A549 (cell line): ENCODE results near the gene FOSL2. TPM values are rescaled to one million over a fixed set of nuclear protein-coding genes. Genes with fewer than 3 reads are reported as not detected.

Source experiments
- ATAC-seq, 2 experiments: fragments of 200-7000 bp in 1 of 2; fragments of >200 bp in 1 of 2; cut with Nextera tagmentation in 1 of 2; cut with Tn5 transposase in 1 of 2; 3 replicates each; pipeline versions ENCODE4 v1.8.0 to v1.9.1; 2018 to 2020; ENCODE audit warnings: mild to moderate bottlenecking in 1 of 2, moderate library complexity in 1 of 2
- CTCF ChIA-PET: fragments of 300-600 bp; sonication (Branson Sonifier 250); formaldehyde crosslinking; extraction: SDS; loops from one replicate; lab custom pipeline; 2021; ENCODE audit warnings: antibody characterized with exemption, inconsistent platforms; lab: Yijun Ruan, JAX
- POLR2A ChIA-PET: fragments of 350-600 bp; formaldehyde crosslinking; extraction: SDS; loops from one replicate; lab custom pipeline; 2021; ENCODE audit warnings: antibody characterized with exemption, inconsistent platforms; lab: Yijun Ruan, JAX
- DNase-seq, 2 experiments: peaks; one replicate each; pipeline versions ENCODE4 v3.0.0 to v3.0.0-alpha.2; 2011 to 2016; ENCODE audit warnings: low read depth in 1 of 2, low spot score in 1 of 2
- FAIRE-seq: peaks from 2 replicates; lab custom pipeline; 2011; peaks lifted over from hg19 to GRCh38; lab: Jason Lieb, UNC
- H3K27ac ChIP-seq, 2 experiments: fragments of >200 bp; sonication (Bioruptor Twin); formaldehyde crosslinking; 3 replicates each; pipeline ENCODE4 v1.5.1; 2016 to 2017
- H3K4me1 ChIP-seq: fragments of >200 bp; sonication (Bioruptor Twin); formaldehyde crosslinking; 3 replicates; pipeline ENCODE4 v1.6.1; 2016
- H3K4me2 ChIP-seq: fragments of >200 bp; sonication (Bioruptor Twin); formaldehyde crosslinking; 3 replicates; pipeline ENCODE4 v1.6.1; 2016
- H3K4me3 ChIP-seq: fragments of >200 bp; sonication (Bioruptor Twin); formaldehyde crosslinking; 3 replicates; pipeline ENCODE4 v1.5.1; 2016
- H3K9me3 ChIP-seq: fragments of >200 bp; sonication (Bioruptor Twin); formaldehyde crosslinking; 3 replicates; pipeline ENCODE4 v1.6.1; 2016
- CEBPB ChIP-seq, 2 experiments: fragments of >200 bp in 1 of 2; sonication (Bioruptor Twin) in 1 of 2; formaldehyde crosslinking in 1 of 2; IDR thresholded peaks; 2 replicates each; pipeline ENCODE4 v1.6.1; 2012 to 2016
- ESRRA ChIP-seq: fragments of 150-350 bp; IDR thresholded peaks from 2 replicates; pipeline ENCODE4 v1.6.1; 2014; ENCODE audit warnings: mild to moderate bottlenecking, low read length, borderline replicate concordance
- FOSL2 ChIP-seq, 2 experiments: fragments of 450-650 bp in 1 of 2; fragments of >200 bp in 1 of 2; sonication (Bioruptor Twin) in 1 of 2; formaldehyde crosslinking; IDR thresholded peaks; 2 replicates each; pipeline versions ENCODE4 v1.5.0 to v1.6.1; 2016 to 2020; ENCODE audit warnings: mild to moderate bottlenecking in 1 of 2, moderate library complexity in 1 of 2
- HEYL ChIP-seq: fragments of 250-450 bp; sonication (Bioruptor Pico); IDR thresholded peaks from 2 replicates; pipeline ENCODE4 v1.8.0; 2021; ENCODE audit warnings: mild to moderate bottlenecking, moderate library complexity
- HOXA7 ChIP-seq: fragments of 250-450 bp; sonication (Bioruptor Pico); IDR thresholded peaks from 2 replicates; pipeline ENCODE4 v1.5.0; 2020; ENCODE audit warnings: mild to moderate bottlenecking, moderate library complexity
- MAFK ChIP-seq: fragments of 450-650 bp; IDR thresholded peaks from 2 replicates; pipeline ENCODE4 v1.6.1; 2014; ENCODE audit not compliant: partially characterized antibody
- MYC ChIP-seq: IDR thresholded peaks from 2 replicates; pipeline ENCODE4 v1.6.1; 2012; ENCODE audit warnings: mild to moderate bottlenecking, inconsistent platforms, low read length, improper control_type of control experiment, borderline replicate concordance
- NFE2L2 ChIP-seq: fragments of 150-350 bp; conservative IDR thresholded peaks from 2 replicates; pipeline ENCODE4 v1.6.1; 2014; ENCODE audit warnings: low read length
- POLR2A ChIP-seq: IDR thresholded peaks from 2 replicates; pipeline ENCODE4 v1.6.1; 2012; ENCODE audit warnings: mild to moderate bottlenecking, low read length
- POLR2AphosphoS2 ChIP-seq: conservative IDR thresholded peaks from 2 replicates; pipeline ENCODE4 v1.6.1; 2012; ENCODE audit warnings: low read length, improper control_type of control experiment, inconsistent platforms
- RAD21 ChIP-seq, 2 experiments: fragments of >200 bp in 1 of 2; sonication (Bioruptor Twin) in 1 of 2; formaldehyde crosslinking in 1 of 2; IDR thresholded peaks in 1 of 2; conservative IDR thresholded peaks in 1 of 2; 2 replicates in 1 of 2; 3 replicates in 1 of 2; pipeline ENCODE4 v1.6.1; 2012 to 2018; ENCODE audit warnings: inconsistent platforms in 1 of 2
- RCOR1 ChIP-seq: fragments of 150-350 bp; IDR thresholded peaks from 2 replicates; pipeline ENCODE4 v1.6.1; 2014; ENCODE audit warnings: antibody characterized with exemption, low read length, low read depth
- RNF2 ChIP-seq: fragments of 200-600 bp; sonication (generic); IDR thresholded peaks from 2 replicates; pipeline ENCODE4 v1.6.1; 2016; ENCODE audit warnings: low read depth, mild to moderate bottlenecking, antibody characterized with exemption, moderate library complexity, borderline replicate concordance
- SMC3 ChIP-seq: fragments of >200 bp; sonication (Bioruptor Twin); formaldehyde crosslinking; IDR thresholded peaks from 3 replicates; pipeline ENCODE4 v1.6.1; 2018; ENCODE audit warnings: inconsistent platforms
- ZC3H11A ChIP-seq: fragments of 450-650 bp; IDR thresholded peaks from 2 replicates; pipeline ENCODE4 v1.6.1; 2014; ENCODE audit warnings: antibody characterized with exemption, mild to moderate bottlenecking
- ZFP36 ChIP-seq: fragments of 450-650 bp; IDR thresholded peaks from 2 replicates; pipeline ENCODE4 v1.6.1; 2014; ENCODE audit warnings: borderline replicate concordance; ENCODE audit not compliant: partially characterized antibody
- WGBS: methylation state at CpG from one replicate; pipeline ENCODE4 v1.1.6; 2017; ENCODE audit errors: missing lambda C conversion rate; 5-methylcytosine and 5-hydroxymethylcytosine counted together
- polyA plus RNA-seq, 4 experiments: library from polyadenylated mRNA; depleted of rRNA in 3 of 4; stranded (reverse); fragments of >200 nt; fragmentation: RNase III in 1 of 4; extraction: RNeasy Plus Mini Kit Qiagen cat#74134 plus additional on column Dnase treatment in 1 of 4; gene quantifications; 2 replicates in 3 of 4; 3 replicates in 1 of 4; pipeline ENCODE4 v1.2.3, GENCODE V29; 2011 to 2017
- TF ChIP-seq, protein P1 (sequence below): IDR thresholded peaks from 2 replicates; pipeline ENCODE4 v1.6.1; 2012
- TF ChIP-seq, protein P2 (sequence below): fragments of 450-650 bp; IDR thresholded peaks from 2 replicates; pipeline ENCODE4 v1.6.1; 2014; ENCODE audit warnings: antibody characterized with exemption
- TF ChIP-seq, protein P3 (sequence below): fragments of >200 bp; sonication (Bioruptor Twin); formaldehyde crosslinking; IDR thresholded peaks from 3 replicates; pipeline ENCODE4 v1.5.1; 2016

FOSL2 gene
- polyA plus RNA-seq, 2 of the 4 experiments (the other 2 are of a cell fraction): 45.7 to 73.4 TPM

DNA sequence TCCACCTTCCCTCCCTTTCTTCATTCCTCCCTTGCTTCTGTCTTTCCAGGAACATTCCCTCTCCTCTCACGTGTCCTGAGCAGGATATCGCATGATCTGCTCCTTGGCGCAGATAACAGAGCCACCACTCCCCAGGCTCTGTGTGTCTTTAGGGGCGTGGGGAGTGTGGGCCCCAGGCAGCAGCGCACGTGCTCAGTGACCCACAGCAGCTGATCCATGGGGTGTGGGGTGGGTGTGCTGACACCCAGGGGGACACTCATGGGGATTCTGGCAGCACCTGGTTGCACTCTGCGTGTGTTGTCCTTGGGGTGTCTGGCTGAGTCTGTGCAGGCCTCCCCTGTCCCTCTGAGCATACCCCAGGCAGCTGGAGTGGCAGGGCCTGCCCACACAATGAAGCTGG, 9.9 kb upstream of the FOSL2 start (continued):
- TF ChIP-seq, protein P1, sequence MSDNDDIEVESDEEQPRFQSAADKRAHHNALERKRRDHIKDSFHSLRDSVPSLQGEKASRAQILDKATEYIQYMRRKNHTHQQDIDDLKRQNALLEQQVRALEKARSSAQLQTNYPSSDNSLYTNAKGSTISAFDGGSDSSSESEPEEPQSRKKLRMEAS: no peak
- TF ChIP-seq, protein P2, sequence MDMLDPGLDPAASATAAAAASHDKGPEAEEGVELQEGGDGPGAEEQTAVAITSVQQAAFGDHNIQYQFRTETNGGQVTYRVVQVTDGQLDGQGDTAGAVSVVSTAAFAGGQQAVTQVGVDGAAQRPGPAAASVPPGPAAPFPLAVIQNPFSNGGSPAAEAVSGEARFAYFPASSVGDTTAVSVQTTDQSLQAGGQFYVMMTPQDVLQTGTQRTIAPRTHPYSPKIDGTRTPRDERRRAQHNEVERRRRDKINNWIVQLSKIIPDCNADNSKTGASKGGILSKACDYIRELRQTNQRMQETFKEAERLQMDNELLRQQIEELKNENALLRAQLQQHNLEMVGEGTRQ: no peak
- TF ChIP-seq SMC3: no peak
- no peak for TF ChIP-seq RAD21 (conservative IDR thresholded peaks at IDR 0.05 in 1 of 2, IDR thresholded peaks at IDR 0.05 in 1 of 2)
- TF ChIP-seq, all 56 proteins: peak for 0

DNA sequence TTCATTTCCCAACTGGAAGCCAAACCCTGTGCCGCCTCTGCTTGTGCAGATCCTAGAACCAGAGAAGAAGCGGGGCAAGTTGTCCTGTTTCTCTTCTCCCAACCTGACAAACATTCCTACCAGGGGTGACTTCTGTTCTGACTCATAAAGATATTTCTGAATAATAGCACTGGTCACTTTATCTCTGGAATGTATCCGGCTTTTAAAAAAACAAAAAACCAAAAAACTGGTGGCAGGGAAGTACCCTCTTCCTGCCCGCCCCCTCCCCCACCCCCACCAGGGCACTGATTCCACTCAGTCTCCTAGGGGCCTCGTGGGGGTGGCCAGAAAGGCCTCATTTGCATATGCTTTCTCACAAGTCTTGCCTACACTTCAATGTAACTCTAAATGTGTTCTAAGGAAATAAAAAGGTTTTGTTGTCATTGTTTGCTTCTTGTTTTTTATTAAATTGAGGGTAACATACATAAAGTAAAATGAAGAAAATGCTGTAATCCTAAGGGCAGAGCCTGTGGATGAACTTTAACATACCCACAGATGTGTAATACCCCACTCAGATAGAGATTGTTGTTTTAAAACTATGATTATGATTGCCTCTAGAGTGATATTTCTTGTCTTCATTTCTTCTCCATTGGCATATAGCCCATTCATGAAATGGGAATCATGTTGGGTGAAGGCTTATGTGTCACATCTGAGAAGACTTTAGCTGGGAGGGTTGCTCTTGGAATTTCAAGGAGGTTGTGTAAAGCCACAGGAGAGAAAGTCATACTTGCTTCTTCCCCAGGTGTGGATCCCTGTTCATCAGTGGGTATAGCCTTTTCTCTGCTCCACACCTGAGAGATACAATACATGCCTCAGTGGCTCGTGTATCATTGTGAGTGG, 5.3 kb upstream of the FOSL2 start:
- H3K4me3 ChIP-seq: no peak overlapping the region
- H3K9me3 ChIP-seq: no peaks in the 10 kb centered on the region
- no peak for TF ChIP-seq ESRRA
- no peak for TF ChIP-seq HEYL (CRISPR knock-in tag)
- TF ChIP-seq MYC: no peak
- TF ChIP-seq RNF2: no peak
- no peak for TF ChIP-seq NFE2L2
- TF ChIP-seq ZFP36: no peak
- no peak for TF ChIP-seq FOSL2 (IDR thresholded peaks at IDR 0.05)
- no peak for TF ChIP-seq FOSL2 (CRISPR knock-in tag; IDR thresholded peaks at IDR 0.05)
- no peak for TF ChIP-seq POLR2AphosphoS2
- no peak for TF ChIP-seq ZC3H11A
- no peak for TF ChIP-seq POLR2A
- TF ChIP-seq HOXA7: no peak
- no peak for TF ChIP-seq RCOR1
- TF ChIP-seq RAD21 (conservative IDR thresholded peaks at IDR 0.05 in 1 of 2, IDR thresholded peaks at IDR 0.05 in 1 of 2): no peak
- TF ChIP-seq MAFK: no peak
- peak overlapping the region; percentile 7; the same call in 1 of the 3 replicates for H3K4me2 ChIP-seq
- ChIA-PET POLR2A (no interaction called here), CTCF (interaction anchor here (1.7 kb wide), 1 partner anchor 704 kb away, joined by 5 read pairs; no protein-coding TSS in a partner anchor)
- ATAC-seq (no peak), FAIRE-seq (no peak), DNase-seq (no peak)
- peaks cover 23% of the 10 kb centered on the region for H3K4me1 ChIP-seq
- 59% methylated on average over 6 of the region's 6 CpGs for WGBS
- peak overlapping the region; percentile 42 to 95; a peak in 5 of 6 replicates for H3K27ac ChIP-seq

DNA sequence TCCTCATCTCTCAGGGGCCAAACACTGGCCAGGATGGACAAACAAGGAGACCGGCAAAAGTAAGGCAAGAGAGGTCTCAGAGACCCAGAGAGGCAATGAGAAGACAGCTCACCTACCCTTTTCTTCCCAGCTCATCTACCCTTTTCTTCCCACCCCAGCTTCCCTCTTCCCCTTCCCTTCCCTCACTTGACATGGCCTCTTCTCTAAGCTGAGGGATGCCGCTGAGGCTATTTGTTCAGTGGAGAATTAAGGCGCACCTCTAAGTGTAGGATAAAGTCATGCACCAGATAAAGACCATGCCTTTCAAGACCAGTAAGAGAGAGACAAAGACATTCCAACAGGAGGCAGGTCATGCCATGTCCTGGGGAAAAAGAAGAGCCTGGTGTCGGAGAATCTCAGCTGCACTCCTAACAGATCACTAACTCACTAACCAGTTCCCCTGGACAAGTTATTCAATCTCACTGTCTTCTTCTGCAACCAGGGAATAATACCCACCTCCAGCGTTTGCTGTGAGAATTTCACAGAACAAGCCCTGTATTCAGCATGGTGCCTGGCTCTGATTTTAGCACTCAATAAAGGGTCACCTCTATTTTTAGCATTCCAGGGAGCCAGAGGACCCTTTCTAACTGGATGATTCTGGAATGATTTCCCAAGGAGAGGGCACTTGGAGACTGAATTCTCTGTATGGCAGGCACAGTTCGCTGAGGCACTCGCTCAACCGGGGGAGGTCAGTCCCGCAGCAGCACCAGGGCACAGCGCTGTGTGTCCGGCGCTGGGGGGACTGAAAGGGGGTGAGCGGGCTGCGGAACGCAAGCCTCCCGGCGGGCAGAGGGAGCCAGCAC, 3.0 kb upstream of the FOSL2 start:
- POLR2A ChIA-PET: interaction anchor here (0.6 to 5.0 kb wide), 19 partner anchors 8 to 667 kb away, joined by 3 to 56 read pairs (median 6); partner anchors contain the start of genes BABAM2 and RBKS
- DNase-seq (no peak), ATAC-seq (no peak), FAIRE-seq (no peak)
- Histone ChIP-seq H3K4me2 (peak overlapping the region; percentile 83), H3K27ac (peak overlapping the region; percentile 95), H3K9me3 (no peaks in the 10 kb centered on the region), H3K4me1 (peaks cover 23% of the 10 kb centered on the region), H3K4me3 (peak overlapping the region; percentile 78)
- WGBS: 70% methylated on average over 6 of the region's 17 CpGs
- TF ChIP-seq, protein P3, sequence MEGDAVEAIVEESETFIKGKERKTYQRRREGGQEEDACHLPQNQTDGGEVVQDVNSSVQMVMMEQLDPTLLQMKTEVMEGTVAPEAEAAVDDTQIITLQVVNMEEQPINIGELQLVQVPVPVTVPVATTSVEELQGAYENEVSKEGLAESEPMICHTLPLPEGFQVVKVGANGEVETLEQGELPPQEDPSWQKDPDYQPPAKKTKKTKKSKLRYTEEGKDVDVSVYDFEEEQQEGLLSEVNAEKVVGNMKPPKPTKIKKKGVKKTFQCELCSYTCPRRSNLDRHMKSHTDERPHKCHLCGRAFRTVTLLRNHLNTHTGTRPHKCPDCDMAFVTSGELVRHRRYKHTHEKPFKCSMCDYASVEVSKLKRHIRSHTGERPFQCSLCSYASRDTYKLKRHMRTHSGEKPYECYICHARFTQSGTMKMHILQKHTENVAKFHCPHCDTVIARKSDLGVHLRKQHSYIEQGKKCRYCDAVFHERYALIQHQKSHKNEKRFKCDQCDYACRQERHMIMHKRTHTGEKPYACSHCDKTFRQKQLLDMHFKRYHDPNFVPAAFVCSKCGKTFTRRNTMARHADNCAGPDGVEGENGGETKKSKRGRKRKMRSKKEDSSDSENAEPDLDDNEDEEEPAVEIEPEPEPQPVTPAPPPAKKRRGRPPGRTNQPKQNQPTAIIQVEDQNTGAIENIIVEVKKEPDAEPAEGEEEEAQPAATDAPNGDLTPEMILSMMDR: peak; percentile 22; the same call in 2 of the 3 replicates
- TF ChIP-seq CEBPB (IDR thresholded peaks at IDR 0.05): no peak
- CTCF ChIA-PET: interaction anchor here (0.6 to 2.2 kb wide), 19 partner anchors 9 to 685 kb away, joined by 3 to 7 read pairs (median 3); no protein-coding TSS in a partner anchor
